Measurements from ENCODE around the gene SNCB.
A peak's percentile ranks its signal among the peaks of the same experiment; 100 is the strongest.

SNCB gene

DNA sequence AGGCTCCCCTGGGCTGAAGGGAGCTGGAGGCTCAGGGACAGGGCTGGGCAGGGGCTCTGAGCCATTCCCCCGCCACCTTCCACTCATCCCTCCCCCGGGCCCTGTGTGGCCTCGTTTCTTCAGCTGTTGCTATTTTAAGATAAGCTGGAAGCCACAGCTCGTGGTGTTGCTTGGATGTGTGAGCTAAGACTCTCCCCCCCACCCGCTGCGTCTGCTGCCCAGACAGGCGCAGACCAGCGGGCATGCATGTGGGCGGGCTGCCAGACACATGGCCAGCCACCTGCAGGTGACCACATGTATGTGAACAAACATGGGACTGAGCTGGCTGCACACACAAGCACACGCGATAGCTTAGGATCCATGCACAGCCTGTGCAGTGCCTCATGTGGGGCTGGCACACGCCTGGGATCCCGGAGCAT, 8.7 kb downstream of the SNCB start:
- DNase-seq: no peak

DNA sequence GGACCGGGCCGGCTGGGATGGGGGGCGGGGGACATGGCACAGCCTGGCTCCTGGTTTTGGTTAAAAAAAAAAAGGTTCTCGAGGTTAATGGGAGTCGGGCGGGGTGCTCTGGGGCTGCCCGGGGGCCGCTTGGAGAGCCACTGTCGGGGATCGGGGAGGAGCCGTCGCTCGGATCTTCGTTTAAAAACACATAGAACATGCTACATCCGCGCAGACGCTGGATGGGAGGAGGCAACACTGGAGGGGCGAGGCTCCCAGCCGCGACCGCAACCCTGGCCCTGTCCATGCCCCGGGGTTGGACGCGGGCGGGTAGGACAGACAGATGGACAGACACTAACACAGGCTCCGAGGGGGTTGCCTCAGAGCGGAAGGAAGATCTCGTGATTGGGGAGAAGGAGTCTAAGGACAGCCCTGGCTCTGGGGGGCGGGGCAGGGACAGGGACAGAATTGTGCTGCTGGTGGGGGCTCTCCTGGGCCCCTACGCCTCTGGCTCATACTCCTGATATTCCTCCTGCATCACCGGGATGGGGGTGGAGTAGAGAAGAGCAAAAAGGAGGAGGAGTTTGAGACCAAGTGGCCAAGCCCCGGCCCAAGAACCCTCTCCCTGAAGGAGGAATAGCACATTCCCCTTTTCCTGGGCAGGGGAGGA, 9.9 kb downstream of the SNCB start:
- DNase-seq: no peak

DNA sequence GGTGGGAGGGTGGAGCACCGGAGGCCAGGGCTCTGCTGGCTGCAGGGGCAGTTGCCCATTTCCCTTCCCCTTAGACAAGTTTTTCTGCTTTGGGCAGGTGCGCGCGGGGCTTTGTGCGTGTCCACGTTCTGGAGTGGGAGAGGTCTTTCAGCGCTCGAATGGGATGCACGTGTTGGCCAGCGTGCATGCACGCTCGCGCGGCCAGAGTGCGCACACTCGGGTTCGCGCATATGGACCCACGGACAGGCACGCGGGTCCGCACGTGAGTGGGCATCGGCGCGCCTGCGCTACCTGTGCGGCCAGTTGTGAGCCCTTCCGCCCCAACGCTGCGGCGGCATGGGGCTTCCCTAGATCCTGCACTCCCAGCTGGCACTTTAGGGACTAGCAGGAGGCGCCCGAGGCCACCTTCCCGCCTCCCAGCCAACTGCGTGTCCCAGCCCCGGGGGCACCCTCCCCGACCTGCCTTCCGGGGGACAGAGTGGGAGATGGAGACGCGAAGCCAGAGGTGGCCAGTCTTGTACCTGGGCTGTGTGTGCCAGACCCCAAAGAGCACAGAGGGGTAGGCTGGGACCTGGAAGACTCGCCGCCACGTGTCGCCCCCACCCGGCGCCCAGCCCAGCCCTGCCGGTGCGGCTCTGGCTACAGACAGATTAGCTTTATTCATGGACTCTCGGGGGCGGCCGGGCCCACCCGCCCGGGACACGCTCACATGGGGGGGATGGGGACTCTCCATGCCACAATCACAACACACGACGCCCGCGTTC, 10.6 kb downstream of the SNCB start:
- DNase-seq: no peak

DNA sequence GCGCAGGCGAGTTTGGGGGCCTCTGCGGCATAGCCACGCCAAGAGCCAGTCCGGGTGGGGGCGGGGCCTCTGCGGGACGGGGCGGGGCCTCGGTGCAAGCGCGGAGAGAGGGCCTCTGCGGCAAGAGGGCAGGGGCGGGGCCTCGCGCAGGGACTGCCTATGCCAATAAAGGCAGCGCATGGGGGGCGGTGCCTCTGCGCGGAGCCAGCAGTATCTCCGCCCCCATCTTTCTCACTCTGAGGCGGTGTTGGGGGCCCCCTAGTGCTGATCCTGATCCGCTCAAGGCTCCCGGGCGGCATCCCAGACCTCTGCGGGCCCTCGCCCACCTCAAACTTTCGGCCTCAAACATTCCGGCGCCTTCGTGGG, 11.1 kb downstream of the SNCB start:
- peak; percentile 89 for DNase-seq

DNA sequence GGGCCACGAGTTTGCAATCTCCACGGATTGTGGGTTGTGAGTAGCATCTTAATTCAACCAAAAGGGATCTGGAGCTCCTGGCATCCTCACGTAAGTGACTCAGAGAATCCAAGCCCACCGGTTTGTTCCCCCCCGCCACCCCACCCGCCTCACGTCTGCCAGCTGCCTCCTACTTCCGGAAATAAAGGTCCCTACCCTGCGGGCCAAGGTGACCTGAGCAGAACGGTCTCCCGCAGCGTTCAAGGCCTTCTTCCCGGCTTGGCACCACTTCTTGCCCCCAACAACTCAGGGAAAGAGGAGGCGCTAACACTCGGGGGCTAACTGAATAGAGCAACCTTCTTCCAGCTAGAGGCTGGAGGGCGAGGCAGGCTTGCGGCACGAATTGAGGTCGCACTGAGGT, 11.6 kb downstream of the SNCB start:
- DNase-seq: no peak

DNA sequence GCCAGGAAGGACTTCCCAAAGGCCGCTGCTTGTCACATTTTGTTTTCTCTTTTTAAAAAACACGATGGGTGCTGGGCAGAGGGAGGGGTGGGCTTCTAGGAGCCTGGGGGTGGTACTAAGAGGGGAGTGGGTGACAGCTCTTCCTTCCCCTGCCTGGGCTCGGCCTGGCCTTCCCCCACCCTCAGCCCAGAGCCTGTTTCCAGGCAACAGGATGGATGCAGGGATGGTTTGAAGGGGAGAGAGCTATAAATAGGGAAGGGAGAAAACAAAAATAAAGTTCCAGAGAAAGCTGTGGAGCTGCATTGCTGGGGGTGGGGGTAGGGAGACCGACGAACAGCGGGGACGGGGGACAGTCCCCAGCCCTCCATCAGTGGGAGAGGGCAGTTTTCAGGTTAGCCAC, 13.8 kb downstream of the SNCB start:
- no peak for DNase-seq

DNA sequence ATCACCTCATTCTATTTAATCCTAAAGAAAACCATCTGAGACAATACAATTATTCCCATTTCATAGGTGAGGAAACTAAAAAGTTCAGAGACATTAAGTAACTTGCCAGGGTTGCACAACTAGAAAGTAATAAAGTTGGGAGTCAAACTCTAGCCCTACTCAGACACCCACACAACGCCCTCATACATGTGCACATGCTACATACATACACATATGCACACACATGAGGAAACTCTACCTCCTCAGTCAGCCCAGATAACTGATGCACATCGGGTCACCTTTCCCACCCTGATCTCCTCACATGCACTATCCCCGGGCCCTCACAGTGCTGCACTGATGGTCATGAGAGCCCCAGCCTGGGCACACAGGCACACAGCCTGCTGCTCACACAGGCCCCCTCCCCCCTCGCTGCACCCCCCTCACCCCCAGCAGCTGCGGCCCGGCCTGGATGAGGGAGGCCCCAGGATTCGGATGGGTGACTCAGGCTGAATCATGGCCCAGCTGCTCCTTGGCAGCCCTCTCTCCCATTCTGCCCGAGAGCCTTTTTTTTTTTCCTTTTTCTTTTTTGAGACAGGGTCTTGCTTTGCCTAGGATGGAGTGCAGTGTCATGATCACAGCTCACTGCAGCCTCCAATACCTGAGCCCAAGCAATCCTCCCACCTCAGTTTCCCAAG, 15.4 kb downstream of the SNCB start:
- peak; percentile 77 for DNase-seq

DNA sequence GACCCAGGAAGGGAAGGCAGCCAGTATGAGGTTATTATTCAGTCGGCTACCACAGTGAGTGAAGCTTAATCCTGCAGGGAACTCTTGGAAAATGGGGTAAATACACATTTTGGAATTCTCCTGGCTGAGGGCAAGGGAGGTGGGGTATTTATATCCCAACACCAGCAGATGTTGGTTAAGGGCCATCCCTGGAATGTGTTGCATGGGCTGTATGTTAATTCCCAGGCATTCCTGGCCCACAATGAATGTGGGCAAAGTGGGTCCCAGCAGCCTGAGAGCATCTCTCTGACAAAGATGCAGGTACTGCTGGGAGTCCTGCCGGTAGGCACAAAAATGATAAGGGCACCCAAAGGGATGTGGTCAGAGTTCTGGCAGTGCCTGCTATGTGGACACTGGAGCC, 17.5 kb downstream of the SNCB start:
- DNase-seq: no peak

DNA sequence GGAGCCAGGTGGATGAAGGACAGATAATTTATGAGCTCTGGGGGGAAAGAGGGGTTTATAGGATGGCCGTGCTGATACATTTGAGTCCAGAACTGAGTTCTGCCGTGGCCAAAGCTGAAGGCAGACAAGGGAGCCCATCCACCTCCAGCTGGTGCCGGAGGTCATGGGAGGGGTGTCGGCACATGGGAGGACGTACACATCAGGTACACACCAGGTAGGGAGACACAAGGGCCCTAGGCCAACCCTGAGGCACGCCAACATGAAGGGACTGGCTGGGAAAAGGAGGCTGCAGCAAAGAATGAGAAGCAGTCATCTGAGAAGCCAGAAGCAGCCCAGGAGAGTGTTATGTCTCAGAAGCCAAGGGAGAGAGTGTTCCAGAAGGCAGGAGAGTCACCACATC, 18.3 kb downstream of the SNCB start:
- DNase-seq: no peak

DNA sequence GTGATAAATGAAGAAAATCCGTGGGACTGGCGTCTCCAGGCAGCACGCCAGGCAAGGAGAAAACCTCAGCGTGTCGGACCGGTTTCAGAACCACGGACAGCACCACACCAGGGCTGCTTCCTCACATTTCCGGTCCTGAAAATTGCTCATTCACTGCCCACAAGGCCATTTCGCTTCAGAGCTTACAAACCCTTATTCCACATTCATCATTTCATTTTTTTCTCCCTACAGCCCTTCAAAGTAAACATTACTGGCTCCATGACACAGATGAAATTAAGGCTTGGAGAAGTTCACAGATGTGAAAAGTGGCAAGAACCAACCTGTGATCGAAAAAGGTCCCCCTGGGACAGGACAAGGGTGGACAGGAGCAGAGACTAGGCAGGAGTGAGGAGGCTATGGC, 18.9 kb downstream of the SNCB start:
- peak; percentile 80 for DNase-seq

DNA sequence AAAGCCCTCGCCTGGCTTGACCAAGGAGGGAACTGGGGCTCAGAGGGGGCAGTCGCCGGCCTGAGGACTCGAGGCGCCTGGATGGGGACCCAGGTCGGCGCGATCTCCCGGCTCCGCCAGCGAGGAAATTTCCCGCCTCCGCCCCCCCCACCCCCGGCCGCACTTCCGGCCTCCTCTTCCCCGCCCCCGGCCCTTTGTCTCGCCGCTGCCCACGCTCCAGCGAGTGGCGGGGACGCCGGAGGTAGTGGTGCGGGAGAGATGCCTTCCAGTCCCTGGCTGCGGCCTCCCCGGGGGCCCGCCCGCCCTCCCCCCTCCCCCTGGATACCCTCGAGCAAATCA, 19.9 kb downstream of the SNCB start:
- DNase-seq: no peak

DNA sequence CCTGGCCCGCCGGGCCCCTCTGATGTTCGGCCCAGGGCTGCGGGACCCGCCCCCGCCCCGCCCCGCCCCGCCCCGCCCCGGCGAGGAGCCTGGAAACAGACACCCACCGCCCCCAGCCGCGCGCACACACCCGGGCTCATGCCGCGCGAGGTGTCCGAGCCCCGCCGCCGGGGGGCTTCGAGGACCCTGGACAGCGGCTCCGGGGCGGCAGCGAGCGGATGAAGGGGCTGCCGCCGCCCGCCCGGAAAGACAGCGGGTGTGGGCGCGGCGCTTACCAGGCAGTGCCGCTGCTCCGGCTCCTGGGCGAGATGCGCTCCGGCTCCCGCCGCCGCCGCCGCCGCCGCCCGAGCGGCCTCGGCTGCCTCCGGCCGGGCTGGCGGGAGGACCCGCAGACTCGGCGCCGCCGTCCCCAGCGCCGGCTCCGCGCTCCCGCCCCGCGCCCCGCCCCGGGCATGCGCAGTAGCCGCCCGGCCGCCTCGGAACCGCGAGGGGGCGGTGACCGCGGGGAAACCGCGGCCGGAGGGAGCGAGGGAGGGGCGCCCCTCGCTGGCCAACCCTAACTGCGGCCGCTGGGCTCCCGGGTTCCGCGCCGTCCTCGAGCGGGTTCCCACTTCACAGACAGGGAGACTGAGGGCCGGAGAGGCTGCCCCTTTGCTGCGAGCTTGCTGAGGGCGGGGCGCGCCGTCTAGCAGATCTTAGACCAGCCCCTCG, 20.5 kb downstream of the SNCB start, which contains the start of gene GPRIN1:
Gene GPRIN1, minus strand, starts transcription at position 433 of the 711 bp plus-strand sequence. CDS start 10,322 bp downstream, outside the sequence.
- peak; percentile 55 for DNase-seq

DNA sequence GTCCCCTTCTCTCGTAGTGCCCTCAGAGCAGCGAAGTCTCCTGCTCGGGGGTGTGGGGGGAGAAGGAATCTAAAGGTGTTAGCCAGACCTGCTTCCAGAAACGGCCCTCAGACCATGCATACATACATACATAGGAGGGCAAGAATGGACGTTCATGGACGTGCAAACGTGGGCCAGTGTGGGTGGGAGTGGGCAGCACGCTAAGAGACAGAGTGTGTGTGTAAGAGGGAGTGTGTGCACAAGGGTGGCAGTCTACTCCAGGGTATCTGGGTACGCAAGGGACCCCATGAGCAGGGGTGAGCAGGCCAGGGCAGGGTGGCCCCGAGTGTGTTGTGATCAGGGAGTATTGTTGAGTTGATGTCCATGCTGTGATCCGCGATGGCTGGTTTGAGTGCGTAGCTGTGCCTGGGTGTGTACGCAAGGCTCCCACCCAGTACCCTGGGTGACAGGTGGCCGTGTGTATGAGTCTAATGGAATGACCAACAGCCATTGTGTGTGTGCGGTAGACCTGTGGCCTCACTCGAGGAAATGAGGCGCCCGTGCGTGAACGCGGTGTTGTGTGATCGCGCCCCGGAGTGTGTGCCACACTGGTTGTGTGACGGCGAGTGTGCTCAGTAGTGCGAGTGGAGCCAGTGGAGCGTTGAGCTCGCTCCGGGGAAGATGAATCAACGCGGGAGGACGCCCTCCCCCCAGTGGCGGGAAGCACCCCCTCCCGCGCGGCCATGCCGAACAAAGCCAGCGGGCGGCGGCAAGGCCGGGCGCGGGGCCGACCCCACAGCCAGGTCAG, 21.2 kb downstream of the SNCB start:
- no peak for DNase-seq

DNA sequence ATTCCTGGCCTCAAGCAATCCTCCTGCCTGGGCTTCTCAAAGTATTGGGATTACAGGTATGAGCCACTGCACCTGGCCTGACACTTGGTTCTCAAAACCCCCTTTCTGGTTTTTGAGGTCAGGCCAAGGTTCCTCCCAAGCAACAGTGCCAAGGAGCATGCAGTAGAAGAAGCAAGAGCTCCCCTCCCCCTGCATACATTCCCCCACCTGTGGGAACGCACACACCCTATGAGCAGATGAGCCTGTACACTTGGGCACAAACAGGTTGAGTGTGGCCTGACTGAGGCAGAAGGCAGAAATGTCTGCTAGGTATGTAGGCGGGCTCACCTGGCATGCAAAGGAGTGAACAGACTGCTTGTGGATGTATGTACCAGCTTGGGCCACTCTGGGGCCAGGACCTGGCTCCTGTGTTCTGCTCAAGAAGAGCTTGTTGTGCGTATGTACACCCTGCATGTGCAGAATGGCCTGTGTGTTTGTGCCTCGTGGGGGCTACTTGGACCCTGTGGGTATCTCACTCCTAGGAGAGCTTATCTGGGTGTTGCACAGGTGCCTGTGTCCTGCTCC, 22.1 kb downstream of the SNCB start:
- DNase-seq: no peak

DNA sequence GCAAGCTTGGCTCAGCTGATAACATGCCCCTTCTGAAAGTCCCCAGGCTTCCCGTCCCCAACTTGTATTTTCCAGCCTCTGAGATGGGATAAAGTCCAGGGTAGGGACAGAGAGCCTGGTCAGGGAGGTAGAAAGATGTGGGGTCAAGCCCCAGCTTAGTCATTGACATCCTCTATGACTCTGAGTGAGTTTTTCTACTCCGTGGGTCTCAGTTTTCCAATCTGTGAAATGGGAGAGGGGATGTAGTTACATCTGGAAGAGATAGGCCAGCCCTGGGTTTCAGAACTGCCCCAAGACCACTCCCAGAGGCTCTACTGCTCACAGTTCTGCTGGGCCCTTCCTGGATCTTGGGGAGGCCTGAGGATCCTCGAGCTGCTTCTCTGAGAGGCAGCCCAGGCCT, 23.5 kb downstream of the SNCB start:
- DNase-seq: no peak

DNA sequence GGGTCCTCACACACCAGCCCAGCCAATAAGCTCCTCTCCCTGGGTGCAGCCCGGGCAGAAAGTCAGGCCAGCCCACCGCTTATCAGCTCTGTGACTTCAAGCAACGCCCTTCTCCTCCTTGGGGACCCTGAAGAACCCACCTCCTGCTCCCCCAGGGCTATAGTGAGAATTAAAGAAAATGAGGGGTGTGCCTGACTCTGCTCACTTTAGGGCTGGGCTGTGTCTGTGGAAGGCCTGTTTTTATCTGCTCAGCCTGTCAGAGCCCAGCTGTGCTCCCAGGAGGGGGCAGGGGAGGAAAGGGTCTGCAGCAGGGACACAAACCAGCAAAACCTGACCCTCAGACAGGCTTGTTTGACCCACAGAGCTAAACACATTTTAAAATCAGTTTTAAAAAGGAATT, 24.3 kb downstream of the SNCB start:
- no peak for DNase-seq

DNA sequence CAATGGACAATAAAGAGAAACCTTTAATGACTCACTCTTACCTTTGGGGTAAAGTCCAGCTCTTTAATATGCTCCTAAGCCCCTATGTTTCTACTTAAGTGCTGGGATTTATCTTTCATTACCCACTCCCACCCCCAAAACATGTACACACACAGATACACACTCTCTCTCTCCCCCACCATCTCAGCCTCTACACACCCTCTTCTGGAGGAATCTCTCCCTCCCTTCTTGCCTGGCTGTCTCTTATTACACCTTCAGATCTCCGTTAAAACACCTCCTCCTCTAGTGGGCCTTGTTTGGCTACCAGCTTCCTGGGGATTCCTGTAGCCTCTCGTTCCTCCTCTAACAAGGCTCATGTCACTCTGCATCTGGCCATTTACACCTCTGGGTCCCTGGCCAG, 27.2 kb downstream of the SNCB start:
- DNase-seq: no peak

DNA sequence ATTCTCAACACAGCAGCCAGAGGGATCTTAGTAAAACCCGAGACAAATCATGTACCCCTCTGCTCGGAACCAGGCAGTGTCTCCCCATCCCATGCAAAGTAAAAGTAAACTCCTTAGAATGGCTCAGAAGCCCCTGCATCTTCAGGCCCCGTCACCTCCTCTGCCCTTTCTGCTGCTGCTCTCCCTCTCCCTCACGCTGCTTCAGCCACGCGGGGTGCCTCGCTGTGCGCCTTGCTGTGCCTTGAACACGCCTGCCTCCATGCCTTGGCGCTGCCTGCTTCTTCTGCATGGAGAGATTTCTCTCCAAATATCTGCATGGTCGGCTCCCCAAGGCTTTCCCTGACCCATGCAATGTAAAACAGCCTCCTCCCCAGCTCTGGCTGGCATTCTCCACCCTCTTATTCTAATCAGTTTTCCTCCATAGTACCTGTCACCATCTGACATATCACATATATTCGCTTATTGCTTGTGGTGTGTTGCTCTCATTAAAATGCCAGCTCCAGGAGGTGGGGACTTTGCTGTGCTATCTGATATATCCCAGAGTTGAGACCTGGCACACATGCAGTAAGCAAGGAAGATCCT, 28.3 kb downstream of the SNCB start:
- no peak for DNase-seq

DNA sequence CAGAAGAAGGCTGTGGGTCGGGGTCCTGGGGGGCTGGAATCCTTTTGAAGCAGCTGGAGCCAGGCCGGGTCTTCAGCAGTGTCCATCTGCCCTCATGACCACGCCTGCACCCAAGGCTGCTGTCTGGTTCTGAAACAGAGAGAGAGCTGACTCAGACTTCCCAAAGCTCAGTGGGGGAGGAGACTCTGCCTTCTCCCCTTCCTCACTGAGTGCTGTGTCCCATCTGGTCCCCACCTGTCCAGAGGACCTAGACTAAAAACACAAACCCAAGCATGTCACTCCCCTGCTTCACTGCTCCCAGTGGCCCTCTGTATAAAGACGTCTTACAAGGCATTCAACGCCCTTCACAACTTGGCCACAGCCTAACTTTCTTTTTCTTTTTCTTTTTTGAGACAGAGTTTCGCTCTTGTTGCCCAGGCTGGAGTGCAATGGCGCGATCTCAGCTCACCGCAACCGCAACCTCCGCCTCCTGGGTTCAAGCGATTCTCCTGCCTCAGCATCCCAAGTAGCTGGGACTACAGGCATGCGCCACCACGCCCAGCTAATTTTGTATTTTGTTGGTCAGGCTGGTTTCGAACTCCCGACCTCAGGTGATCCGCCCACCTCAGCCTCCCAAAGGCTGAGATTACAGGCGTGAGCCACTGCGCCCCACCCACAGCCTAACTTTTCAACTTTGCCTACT, 30.4 kb downstream of the SNCB start:
- peak; percentile 38 for DNase-seq

DNA sequence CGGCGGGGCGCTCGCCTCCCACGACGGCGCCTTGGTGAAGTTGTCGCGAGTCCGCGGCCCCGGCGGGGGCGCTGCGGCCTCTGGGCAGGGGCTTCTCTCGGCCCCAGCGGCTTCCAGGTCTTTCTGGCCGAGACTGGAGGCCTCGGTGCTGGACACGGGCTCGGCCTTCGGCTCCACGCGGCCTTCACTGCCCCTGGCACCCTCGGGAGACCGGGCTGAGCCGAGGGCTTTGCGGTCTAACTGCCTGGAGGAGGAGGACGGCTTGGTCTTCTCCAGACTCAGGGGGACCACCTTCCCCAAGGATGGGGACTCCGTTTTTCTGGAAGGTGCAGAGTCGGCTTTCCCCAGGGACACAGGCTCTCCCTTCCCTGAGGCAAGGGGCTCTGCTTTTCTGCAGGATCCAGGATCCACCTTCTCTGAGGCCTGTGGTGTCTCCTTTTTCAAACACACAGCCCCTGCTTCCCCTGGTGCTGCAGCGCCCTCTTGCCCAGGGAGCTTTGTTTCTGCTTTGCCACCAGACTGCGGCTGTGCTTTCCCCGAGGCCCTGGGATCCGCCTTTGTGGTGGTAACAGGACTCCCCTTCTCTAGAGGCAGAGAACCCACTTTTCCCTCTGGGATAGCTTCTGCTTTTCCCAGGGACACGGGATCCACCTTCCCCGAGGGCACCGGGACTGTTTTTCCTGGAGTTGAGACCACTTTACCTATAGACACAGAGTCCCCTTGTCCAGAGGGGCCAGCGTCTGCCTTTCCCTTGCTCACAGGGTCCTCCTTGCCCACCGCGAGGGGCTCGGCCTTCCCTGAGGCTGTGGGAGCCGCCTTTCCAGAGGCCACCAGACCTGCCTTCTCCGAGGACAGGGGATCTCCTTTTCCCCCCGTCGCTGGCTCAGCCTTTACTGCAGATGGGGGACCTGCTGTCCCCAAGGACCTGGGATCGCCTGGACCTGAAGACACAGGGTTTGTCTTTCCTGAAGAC, 32.6 kb downstream of the SNCB start:
- no peak for DNase-seq
